GM20000 (cell line): ENCODE data around the gene INPP5K.
"Not testable (repeated sequence)": the region's sequence is repeated elsewhere in the genome, so short reads cannot be mapped to it uniquely, and the experiment has no call there.

Experiments
- DNase-seq: peaks from one replicate; pipeline ENCODE4 v3.0.0; 2012; ENCODE audit warnings: low spot score
- CTCF ChIP-seq: IDR thresholded peaks from 2 replicates; pipeline ENCODE4 v1.5.1; 2012; ENCODE audit warnings: mild to moderate bottlenecking, control low read depth; ENCODE audit errors: extremely low read depth, missing control alignments

Gene INPP5K

GRCh38 chr17:1511290-1511689 is 5.1 kb downstream of the INPP5K start:
- DNase-seq: no peak
- TF ChIP-seq CTCF: no peak

DNA sequence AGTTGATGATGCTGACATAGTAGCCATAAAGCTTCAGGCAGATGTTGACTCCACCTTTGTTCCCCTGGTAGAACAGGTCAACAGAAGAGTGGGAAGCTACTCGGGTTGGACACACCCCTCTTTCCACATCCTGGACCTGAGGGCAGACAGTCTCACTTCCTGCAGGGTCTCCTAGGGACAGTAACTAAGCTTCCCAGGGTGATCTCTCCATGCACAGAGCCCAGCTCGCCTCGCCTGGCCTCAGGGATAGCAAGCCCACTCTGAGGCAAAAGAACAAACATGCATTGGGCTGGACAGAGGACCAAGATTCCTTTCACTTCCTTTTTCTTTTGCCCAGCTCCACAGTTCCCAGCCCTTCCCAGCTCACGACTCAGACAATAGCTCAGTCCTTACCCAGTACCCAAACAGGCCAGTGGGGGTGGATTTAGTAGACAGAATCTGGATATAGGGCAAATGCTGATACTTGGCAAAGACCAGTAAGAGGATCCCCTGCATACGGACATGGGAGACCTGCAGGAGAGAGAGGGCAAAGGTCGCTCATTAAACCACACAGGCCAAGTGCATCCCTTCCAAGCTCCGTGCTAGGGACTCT is 7.0 kb downstream of the INPP5K start:
- DNase-seq: no peak
- no peak for TF ChIP-seq CTCF

- not testable (repeated sequence) for DNase-seq
Observed at GRCh38 chr17:1508709-1509108, 7.7 kb downstream of the INPP5K start.

DNA sequence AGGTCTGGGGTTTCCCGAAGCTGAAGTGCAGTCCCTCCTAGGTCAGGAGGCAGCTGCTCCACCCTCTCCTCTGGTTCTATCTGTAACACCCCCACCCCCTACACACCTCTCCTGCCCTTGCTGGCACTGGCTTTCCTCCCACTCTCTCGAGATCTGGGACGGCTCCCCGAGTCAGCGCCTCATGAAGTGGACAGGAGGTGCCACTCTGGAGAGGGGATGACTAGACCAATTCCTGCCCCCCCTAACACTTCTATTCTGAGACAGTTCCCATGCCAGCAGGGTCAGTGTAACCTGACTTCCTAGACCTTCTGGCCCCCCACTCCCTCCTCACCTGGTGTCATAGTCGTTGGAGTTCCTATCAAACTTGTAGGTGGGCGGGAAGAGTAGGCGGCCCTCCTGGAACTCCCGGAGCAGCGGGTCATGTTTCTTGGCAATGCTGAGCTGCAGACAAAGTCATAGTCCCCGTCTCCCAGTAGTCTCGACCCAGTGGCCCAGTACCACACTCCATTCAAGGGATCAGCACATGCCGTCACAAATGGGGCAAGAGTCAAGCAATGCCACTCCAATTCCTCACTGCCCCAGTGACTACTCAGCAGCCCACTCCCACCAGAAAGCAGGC is 9.7 kb downstream of the INPP5K start:
- DNase-seq: no peak
- TF ChIP-seq CTCF: no peak

- DNase-seq: no peak
- no peak for TF ChIP-seq CTCF
Observed at GRCh38 chr17:1505586-1505985, 10.8 kb downstream of the INPP5K start.

- DNase-seq: no peak
- no peak for TF ChIP-seq CTCF
Observed at GRCh38 chr17:1504866-1505265, 11.5 kb downstream of the INPP5K start.

DNA sequence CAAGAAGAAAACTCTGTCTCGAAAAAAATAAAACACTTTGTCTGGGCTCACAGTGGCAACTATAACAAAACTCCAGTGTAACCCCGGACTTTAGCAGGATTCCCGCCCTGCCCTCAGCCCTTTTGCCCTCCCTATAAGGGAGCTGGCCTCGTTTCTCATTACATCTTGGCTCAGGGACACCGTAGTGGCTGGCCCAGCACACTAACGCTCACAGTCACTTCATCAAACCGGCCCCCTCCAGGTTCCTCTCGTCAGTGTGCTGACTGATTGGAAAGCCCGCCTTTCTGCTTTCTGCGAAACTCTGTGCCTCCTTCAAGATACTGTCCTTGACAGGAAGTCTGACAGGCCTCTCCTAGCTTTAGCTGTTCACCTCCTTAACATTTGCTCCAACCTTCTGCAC is 12.7 kb downstream of the INPP5K start:
- DNase-seq: no peak
- no peak for TF ChIP-seq CTCF

DNA sequence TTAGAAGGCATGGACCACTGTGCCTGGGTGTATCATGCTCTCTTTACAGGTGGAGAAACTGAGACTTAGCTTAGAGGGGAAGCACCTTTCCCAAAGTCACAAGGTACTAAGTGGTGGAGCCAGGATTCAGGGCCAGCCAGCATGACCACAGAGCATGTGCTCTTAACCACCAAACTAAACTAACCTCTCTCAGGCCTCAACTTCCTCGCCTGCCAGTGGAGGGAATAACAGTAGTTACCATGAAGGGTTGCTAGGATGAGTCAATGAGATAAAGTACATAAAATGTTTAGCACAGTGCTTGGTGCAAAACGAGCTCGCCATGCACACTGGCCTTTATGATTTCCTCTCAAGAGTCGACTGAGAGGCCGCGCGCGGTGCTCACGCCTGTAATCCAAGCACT is 17.5 kb downstream of the INPP5K start:
- TF ChIP-seq CTCF: no peak
- no peak for DNase-seq
